ENCODE measurements around the gene SALL4.
"Not testable (repeated sequence)": the region's sequence is repeated elsewhere in the genome, so short reads cannot be mapped to it uniquely, and the experiment has no call there.

The SALL4 gene

DNA sequence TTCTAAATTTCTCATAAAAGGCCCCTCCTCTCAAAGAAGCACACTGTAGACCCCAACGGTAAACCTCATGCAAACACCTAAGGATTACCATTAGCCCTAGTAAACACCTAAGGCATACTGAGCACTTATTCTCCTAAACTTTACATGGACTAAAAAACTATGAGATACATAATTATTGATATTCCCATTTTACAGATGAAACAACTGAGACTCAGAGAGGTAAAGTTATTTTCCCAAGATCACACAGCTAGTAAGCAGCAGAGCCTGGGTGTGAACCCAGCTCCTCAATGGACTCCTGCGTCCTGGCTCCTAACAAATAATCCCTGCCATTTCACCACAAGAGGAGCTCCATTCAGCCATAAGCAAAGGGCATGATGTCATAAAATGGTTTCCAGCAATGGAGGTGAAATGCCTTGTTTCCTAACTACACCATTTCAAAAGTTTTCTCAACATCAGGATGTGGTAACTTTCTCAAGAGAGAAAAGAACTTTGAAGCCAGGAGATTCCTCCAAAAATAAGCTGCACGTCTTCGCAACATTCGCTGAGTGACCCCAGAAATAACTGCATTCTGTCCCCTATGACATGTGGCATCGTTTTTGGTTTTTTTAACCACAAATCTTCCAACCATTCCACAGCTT is 38.2 kb downstream of the SALL4 start:
- DNase-seq = peak; percentile 12

DNA sequence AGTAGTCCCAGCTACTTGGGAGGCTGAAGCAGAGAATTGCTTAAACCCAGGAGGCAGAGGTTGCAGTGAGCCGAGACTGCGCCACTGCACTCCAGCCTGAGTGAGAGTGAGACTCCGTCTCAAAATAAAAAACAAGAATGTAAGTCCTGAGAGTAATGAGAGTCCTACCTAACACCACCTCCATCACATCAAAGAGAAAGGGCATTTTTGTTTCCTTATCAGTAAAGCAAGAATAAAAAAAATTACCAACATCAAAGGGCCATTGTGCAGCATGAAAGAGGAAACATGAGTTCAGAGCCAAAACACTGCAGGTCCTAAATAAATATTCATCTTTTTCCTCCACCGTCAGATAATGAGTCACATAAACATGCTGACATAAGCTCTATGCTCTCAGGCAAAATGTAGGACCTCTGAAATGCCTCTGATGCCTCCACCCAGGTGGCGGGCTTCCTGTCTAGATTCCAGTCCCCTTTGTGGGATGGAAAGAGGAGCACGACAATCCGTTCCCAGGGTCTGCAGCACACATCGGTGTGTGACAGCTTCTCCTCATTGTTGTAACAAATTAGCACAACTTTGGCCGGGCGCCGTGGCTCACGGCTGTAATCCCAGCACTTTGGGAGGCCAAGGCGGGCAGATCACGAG is 41.3 kb downstream of the SALL4 start:
- DNase-seq = no peak

DNA sequence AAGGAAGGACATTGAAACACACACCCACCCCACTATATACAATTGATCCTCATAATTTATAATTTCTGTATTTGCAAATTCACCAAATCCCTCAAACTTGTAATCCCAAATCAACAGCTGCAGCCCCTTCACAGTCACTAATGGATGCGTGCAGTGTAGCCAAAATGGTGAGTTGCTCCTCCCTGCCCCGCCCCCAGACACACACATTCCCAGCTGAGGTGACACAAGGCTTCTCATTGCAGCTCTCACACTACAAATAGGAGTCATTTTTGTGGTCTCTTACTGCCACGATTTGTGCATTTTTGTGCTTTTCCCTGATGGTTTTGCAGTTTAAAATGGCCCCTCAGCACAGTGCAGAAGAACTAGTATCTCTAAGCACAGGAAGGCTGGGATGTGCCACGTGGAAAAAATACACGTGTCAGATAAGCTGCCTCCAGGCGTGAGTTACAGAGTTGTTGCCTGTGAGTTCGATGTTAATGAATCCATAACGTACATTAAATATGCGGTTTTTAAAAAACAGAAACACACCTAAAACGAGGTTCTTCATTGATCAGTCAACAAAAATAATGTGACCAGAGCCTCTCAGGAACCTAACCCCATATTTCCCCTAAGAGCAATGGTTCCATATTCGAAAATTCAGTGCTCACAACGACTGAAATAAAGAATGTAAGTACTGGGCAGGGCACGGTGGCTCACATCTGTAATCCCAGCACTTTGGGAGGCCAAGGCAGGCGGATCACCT is 42.4 kb downstream of the SALL4 start:
- DNase-seq = no peak

DNA sequence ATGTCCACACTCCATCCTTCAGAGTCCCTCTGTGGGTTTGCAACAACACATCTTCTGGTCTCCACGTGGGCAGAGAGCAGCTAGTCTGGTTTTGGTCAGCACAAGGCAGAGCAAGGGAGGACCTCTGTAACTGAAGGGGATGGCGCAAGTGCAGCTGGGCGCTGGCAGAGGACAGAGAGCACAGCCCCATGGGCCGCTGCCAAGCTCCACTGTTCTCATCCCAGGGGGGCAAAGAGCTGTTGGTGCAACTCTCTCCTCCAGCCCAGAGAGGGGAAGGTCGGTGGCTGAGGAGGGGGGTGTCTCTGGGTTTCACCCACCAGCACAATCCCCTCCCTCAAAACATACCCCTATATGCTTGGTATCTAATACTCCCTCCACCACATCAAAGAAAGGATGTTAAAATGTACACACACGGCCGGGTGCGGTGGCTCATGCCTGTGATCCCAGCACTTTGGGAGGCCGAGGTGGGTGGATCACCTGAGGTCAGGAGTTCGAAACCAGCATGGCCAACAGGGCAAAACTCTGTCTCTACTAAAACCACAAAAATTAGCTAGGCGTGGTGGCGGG is 43.3 kb downstream of the SALL4 start:
- DNase-seq = no peak

DNA sequence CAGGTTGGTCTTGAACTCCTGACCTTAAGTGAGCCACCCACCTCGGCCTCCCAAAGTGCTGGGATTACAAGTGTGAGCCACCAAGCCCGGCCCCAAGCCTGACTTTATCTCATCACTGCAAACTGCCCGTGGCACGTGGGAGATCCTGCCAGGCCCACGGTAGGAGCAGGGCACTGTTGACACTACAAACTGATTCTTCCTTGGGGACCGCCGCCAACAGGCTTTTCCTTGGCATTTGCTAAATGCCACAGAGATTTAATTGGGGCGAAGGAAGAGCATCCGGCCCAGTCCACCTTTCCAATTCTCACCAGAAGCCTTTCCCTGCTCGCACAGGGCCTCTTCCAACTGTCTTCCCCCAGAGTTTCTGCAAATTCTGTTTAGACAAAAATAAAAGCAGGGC is 45.1 kb downstream of the SALL4 start:
- no peak for DNase-seq

DNA sequence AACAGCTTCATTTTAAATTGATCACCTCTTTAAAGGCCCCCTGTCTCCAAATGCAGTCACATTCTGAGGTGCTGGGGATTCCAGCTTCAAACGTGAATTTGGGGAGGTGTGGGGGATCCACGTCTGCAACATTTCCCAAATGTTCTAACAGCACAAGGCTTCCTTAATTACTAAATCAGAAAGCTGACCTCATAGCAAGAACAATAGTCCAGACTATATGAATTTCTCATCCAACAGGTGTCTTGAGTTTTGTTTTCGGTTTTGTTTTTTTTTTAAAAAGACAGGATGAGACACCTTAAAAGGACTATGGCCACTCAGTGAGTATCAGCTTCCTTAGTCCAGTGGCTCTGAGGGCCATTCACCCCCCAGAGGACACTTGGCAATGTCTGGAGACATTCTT is 45.7 kb downstream of the SALL4 start:
- DNase-seq = no peak

DNA sequence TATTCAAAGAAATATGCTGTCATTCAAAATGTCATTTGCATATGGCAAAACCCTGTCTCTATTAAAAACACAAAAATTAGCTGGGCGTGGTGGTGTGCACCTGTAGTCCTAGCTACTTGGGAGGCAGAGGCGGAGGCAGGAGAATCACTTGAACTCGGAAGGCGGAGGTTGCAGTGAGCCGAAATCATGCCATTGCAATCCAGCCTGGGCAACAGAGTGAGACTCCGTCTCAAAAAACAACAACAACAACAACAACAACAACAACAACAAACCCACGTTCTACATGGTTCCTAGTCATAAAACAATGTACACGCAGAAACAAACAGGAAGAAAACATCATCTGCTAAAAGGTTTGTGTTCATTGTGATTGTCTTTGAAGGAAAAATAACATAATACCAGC is 49.1 kb downstream of the SALL4 start:
- not testable (repeated sequence) for DNase-seq

DNA sequence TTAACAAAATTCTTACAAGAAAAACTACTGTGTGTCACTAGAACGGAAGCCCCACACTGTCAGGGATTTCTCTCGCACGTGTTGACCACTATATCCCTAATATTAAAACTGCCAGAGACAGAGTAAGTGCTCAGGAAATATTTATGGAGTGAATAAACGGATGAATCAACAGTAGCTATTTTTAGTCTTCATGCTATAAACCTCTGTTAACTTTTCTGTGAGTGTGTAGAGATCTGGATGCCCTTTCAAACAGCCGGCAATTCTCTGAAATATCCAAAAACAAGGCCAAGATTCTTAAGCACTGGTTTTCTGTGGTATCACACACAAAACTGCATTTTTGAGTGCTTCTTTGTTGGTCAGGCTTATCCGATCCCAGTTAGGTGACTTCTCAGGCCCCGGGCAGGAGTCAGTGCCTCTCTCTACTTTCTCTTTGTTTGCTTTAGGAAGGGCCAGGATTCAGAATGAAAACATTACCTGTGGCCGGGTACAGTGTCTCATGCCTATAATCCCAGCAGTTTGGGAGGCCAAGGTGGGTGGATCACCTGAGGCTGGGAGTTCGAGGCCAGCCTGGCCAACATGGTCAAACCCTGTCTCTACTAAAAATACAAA is 49.9 kb downstream of the SALL4 start:
- DNase-seq = no peak

DNA sequence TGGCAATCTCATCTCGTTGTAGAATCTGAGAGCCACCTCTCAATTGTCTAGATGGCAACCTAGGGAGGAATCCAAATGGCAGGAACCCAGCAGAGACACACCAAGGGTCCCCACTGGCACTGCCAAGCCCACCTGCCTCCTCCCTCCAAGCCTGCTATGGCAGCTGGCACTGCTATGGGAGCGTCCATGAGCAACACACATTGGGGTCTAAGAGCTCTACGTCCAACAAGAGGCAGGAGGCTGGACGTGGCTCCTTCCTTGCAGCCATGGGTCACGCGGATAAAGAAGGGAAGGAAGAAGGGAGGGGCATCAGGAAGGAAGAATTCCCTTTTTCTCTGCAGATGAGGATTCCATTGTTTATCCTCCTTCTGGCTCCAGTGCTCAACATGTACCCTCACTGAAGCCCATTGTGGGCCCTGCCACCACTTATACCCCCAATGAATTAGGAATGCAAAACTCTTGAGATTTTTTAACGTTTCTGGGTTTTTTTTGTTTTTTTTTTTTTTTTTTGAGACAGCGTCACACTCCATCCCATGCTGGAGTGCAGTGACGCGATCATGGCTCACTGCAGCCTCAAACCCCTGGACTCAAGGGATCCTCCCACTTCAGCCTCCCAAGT is 51.4 kb downstream of the SALL4 start:
- DNase-seq = no peak

DNA sequence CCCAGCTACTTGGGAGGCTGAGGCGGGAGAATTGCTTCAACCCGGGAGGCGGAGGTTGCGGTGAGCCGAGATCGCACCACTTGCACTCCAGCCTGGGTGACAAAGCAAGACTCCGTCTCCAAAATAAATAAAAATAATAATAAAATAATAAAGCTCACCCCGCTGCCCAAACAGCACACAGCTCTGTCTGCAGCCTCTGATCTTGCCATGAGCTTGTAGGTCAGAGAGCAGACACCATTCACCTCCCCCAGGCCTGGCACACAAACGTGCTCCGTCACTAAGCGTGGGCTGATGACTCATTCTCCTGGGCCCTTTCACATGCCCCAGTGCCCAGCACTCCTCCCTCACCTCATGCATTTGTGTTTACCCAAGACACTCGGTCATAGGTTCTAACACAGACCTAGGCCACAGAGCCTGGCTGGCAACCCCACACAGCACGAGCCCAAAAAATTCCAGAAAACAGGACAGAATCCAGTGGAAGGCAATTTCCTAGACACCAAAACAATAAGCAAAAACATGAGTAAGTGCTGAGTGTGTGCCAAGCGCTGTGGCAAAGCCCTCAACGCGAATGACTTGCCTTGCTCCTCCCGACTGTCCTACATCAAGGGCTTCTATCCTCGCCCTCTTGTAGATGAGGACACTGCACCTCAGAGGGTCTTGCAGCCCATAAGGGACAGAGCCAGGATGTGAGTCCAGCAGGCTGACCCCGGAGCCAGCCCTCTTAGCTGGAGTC is 52.1 kb downstream of the SALL4 start:
- DNase-seq = no peak

DNA sequence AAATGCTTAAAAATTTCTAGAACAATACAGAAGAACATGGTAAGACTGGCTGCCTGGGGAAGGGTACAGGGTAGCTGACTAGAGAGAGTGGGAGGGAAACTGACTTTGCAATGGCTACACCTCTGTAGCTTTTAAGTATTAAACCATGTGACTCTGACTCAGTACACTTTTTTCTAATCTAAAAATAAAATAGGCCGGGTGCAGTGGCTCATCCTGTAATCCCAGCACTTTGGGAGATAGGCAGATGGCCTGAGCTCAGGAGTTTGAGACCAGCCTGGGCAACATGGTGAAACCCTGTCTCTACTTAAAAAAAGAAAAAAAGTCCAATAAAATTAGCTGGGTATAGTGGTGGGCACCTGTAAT is 52.7 kb downstream of the SALL4 start:
- no peak for DNase-seq

DNA sequence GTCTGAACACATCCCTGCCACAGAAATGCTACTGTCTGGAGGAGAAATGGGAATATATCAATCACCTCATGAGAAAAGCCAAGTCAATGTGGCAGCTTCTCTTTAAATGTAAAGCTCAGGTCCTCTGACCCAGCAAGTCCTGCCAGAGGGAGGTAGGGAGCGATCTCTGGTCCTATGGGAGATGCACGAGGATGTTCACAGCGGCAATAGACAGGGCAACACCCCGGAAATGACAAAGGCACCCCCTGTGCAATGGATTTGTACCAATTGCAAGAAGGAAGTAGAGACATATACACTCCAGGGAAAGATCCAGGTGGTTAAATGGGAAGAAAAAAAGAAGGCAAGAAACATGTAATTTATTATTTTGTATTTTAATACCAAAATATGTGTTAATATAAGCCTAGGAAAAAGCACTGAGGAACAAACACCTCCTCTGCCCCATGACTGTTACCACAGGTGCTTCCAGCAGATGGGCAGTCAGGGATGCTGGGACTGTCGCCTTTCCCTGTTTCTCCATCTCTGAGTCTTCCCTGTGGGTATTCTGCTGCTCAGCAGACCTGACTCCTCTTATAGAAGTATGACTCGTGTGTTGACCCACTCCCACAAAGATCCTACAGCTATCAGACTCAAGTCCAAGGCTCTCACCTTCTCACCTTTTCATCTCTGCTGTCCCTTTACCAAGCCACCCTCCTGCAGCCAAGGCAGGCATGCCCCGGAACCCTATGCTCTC is 55.0 kb downstream of the SALL4 start:
- DNase-seq = no peak

DNA sequence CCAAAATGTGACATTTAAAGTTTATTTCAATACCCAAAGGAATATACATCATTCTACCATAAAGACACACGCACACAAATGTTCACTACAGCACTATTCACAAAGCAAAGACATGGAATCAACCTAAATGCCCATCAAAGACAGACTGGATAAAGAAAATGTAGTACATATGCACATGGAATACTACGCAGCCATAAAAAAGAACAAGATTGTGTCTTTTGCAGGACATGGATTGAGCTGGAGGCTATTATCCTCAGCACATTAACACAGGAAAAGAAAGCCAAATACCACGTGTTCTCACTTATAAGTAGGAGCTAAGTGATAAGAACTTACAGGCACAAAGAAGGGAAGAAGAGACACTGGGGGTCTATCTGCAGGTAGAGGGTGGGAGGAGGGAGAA is 56.5 kb downstream of the SALL4 start:
- no peak for DNase-seq

DNA sequence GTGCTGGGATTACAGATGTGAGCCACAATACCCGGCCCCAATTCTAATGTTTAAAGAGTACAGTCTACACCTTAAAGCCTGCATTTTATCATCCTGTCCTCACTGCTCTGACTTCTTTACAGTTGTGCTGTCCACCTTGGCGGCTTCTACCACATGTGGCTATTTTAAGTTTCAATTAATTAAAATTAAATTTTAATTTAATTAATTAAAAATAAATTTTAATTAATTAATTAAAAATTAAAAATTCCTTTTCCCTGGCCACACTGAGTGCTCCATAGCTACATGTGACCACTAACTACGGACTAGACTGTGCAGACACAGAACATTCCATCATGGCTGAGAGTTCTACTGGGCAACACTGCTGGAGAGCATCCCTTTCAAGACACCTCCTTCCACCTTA is 61.5 kb downstream of the SALL4 start:
- peak; percentile 19 for DNase-seq

DNA sequence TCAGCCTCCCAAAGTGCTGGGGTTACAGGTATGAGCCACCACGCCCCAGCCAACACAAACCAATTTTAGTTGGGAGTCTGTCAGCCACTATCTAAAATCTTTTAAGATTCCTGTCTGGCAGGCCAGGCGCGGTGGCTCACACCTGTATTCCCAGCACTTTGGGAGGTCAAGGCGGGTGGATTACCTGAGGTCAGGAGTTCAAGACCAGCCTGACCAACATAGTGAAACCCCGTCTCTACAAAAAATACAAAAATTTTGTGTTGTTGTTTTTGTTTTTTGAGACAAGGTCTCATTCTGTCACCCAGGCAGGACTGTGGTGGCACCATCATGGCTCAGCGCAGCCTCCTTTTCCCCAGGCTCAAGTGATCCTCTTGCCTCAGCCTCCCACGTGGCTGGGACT is 62.0 kb downstream of the SALL4 start:
- DNase-seq = not testable (repeated sequence)

DNA sequence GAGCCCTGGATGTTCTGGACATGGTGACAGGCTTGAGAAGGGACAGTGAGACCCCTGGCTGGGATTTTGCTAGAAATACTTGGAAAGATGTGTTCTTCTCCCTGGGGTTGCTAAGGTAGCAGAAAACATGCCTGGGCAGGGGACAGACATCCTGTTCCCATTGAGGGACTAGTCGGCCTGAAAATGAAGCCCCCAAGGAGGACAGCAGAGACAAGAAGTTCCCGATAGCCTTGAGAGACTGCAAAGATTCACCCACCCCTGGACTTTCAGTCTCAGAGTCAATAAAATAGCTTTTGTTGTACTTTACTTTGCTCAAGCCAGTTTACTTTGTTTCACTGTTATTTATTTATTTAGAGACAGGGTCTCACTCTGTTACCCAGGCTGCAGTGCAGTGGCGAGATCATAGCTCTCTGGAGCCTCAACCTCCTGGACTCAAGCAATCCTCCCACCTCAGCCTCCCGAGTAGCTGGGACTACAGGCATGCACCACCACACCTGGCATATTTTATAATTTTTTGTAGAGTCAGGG is 62.5 kb downstream of the SALL4 start:
- DNase-seq = no peak

DNA sequence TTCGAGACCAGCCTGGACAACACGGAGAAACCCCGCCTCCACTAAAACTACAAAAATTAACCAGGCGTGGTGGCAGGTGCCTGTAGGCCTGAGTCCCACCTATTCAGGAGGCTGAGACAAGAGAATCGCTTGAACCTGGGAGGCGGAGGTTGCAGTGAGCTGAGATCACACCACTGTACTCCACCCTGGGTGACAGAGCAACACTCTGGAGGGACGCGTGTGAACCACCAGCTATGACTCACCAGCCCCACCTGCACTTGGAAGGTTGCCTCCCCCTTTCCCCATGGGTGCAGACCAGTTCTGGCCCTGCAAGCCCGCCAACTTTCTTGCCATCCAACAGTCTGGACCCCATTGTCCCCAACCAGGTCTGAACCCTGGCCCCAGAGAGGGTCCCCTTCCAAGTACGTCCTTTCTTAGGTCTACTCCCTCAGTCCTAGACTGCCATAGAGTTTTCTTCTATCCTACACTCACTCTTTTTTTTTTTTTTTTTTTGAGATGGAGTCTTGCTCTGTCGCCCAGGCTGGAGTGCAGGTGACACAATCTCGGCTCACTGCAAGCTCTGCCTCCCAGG is 63.4 kb downstream of the SALL4 start:
- DNase-seq = no peak

DNA sequence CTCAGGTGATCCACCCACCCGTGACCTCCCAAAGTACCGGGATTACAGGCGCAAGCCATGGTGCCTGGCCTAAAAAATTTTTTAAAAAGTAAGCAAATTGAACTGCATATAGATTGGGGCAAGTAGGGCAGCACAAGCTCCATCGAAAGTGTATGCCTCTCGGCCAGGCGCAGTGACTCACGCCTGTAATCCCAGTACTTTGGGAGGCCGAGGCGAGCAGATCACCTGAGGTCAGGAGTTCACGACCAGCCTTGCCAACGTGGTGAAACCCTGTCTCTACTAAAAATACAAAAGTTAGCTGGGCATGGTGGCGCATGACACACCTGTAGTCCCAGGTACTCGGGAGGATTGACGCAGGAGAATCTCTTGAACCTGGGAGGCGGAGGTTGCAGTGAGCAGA is 64.1 kb downstream of the SALL4 start:
- not testable (repeated sequence) for DNase-seq

DNA sequence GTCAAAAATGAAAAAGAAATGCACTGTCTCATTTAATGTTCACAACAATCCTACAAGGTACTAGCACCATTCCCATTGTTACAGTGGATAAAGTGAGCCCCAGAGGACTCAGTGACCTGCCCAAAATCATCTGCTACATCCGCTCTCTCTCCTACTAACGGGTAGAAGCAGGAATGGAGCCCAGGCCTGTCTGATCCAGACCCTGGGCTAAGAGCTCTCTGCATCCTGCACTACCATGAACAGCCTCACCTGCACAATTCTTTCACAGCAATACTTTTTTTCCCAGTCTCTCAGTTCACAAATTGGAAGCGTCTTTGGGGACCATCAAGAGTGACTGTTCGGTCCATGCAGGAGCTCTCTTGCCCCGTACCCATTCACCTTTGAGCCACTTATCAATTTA is 65.4 kb downstream of the SALL4 start:
- DNase-seq = no peak

DNA sequence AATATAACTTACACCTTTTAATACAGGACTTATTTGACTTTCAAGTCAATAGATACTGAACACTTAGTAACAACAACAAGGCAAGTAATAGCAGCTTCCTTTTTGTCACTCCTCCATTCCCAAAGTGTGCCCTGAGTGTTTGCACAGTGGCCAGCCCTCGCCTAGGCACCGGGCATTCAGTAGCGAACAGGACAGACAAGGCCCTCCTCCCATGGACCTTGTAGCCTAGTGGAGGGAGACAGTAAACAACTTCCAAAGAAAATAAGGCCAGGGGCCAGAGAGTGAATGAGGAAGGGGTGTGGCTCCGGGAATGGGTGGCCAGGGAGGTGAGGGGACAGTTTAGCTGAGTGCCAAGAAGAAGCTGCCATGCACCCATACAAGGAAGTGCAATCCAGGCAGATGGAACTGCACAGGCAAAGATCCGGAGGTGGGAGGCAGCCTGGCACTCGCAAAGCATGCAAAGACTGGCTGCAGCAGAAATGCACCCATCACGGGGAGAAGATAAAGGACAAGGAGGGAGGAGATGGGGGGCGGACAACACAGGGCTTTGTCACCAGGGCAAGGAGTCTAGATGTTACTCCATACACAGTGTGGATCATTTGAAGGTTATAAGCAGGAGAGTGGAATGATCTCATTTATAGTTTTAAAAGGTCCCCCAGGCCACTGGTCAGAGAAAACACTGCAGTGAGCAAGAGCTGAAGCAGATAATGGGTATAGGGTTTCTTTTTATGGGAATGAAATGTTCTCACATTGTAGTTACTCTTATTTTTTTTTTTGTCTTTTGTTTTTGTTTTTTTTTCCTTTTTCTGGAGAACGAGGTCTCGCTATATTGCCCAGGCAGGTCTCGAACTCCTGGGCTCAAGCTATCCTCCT is 66.4 kb downstream of the SALL4 start:
- no peak for DNase-seq
